HEK293 (cell line): ENCODE measurements around the gene SCN1A.

Experiments
- CTCF ChIA-PET: fragments of 350-600 bp; formaldehyde crosslinking; extraction: SDS; loops from one replicate; lab custom pipeline; 2021; ENCODE audit warnings: antibody characterized with exemption; lab: Yijun Ruan, JAX
- POLR2A ChIA-PET: fragments of 300-600 bp; formaldehyde crosslinking; extraction: SDS; loops from one replicate; lab custom pipeline; 2020; ENCODE audit warnings: antibody characterized with exemption, inconsistent platforms; lab: Yijun Ruan, JAX
- H3K27ac ChIP-seq: fragments of 200-500 bp; sonication (Bioruptor generic); 2 replicates; pipeline ENCODE4 v1.5.1; 2014; ENCODE audit warnings: low read depth, low read length, control low read depth, inconsistent platforms; ENCODE audit errors: extremely low read depth
- H3K36me3 ChIP-seq, 2 experiments: fragments of 200-500 bp in 1 of 2; sonication (Bioruptor generic) in 1 of 2; 1 replicate in 1 of 2; 2 replicates in 1 of 2; pipeline ENCODE4 v1.5.1; 2014 to 2017; ENCODE audit warnings: inconsistent platforms in 2 of 2, low read length in 2 of 2; ENCODE audit not compliant: control insufficient read depth in 2 of 2, insufficient read depth in 1 of 2
- H3K4me1 ChIP-seq: fragments of 200-500 bp; sonication (Bioruptor generic); 2 replicates; pipeline ENCODE4 v1.5.1; 2014; ENCODE audit warnings: mild to moderate bottlenecking, low read length, inconsistent platforms; ENCODE audit not compliant: control insufficient read depth, insufficient read depth
- H3K4me3 ChIP-seq: 2 replicates; pipeline ENCODE4 v1.5.1; 2011; ENCODE audit warnings: low read depth, mild to moderate bottlenecking, control low read depth, low read length, moderate library complexity
- H3K9me3 ChIP-seq: fragments of 200-500 bp; sonication (Bioruptor generic); 2 replicates; pipeline ENCODE4 v1.5.1; 2014; ENCODE audit warnings: low read depth, low read length, inconsistent platforms; ENCODE audit not compliant: control insufficient read depth, insufficient read depth
- BCL6B ChIP-seq: fragments of 450-650 bp; formaldehyde crosslinking; IDR thresholded peaks from 2 replicates; pipeline ENCODE4 v1.5.1; 2017; ENCODE audit warnings: missing biosample characterization, missing genetic modification characterization
- GFI1B ChIP-seq: fragments of 450-650 bp; formaldehyde crosslinking; IDR thresholded peaks from 2 replicates; pipeline ENCODE4 v1.5.1; 2016; ENCODE audit warnings: missing biosample characterization, missing genetic modification characterization
- HOXC10 ChIP-seq: sonication (generic); formaldehyde crosslinking; IDR thresholded peaks from 2 replicates; pipeline ENCODE4 v1.8.1; 2023; ENCODE audit warnings: mild to moderate bottlenecking, missing genetic modification reagents
- IKZF3 ChIP-seq: fragments of 450-650 bp; IDR thresholded peaks from 2 replicates; pipeline ENCODE4 v1.5.0; 2018; ENCODE audit warnings: missing biosample characterization, mild to moderate bottlenecking, missing genetic modification characterization, moderate library complexity
- REPIN1 ChIP-seq: fragments of 450-650 bp; formaldehyde crosslinking; IDR thresholded peaks from 2 replicates; pipeline ENCODE4 v1.5.1; 2017; ENCODE audit warnings: missing biosample characterization, missing genetic modification characterization, low read depth
- SP3 ChIP-seq: fragments of 450-650 bp; formaldehyde crosslinking; IDR thresholded peaks from 2 replicates; pipeline ENCODE4 v1.5.1; 2016; ENCODE audit warnings: missing biosample characterization, missing genetic modification characterization
- WT1 ChIP-seq: fragments of 450-650 bp; formaldehyde crosslinking; IDR thresholded peaks from 2 replicates; pipeline ENCODE4 v1.5.1; 2016; ENCODE audit warnings: missing biosample characterization, missing genetic modification characterization
- ZBTB11 ChIP-seq: fragments of 450-650 bp; formaldehyde crosslinking; conservative IDR thresholded peaks from 2 replicates; pipeline ENCODE4 v1.5.1; 2016; ENCODE audit warnings: low read depth, missing biosample characterization, missing genetic modification characterization
- ZBTB44 ChIP-seq: fragments of 450-650 bp; IDR thresholded peaks from 2 replicates; pipeline ENCODE4 v1.5.1; 2018; ENCODE audit warnings: missing biosample characterization, mild to moderate bottlenecking, missing genetic modification characterization
- ZNF112 ChIP-seq: fragments of 450-650 bp; formaldehyde crosslinking; IDR thresholded peaks from 2 replicates; pipeline ENCODE4 v1.5.0; 2017; ENCODE audit warnings: missing biosample characterization, missing genetic modification characterization
- ZNF2 ChIP-seq: fragments of 450-650 bp; formaldehyde crosslinking; IDR thresholded peaks from 2 replicates; pipeline ENCODE4 v1.5.1; 2016; ENCODE audit warnings: missing biosample characterization, missing genetic modification characterization
- ZNF221 ChIP-seq: fragments of 450-650 bp; formaldehyde crosslinking; IDR thresholded peaks from 2 replicates; pipeline ENCODE4 v1.5.1; 2017; ENCODE audit warnings: missing biosample characterization, missing genetic modification characterization, borderline replicate concordance
- ZNF354C ChIP-seq: fragments of 450-650 bp; formaldehyde crosslinking; IDR thresholded peaks from 2 replicates; pipeline ENCODE4 v1.5.1; 2016; ENCODE audit warnings: missing biosample characterization, missing genetic modification characterization, low read depth, borderline replicate concordance
- ZNF488 ChIP-seq: fragments of 450-650 bp; formaldehyde crosslinking; IDR thresholded peaks from 2 replicates; pipeline ENCODE4 v1.5.1; 2016; ENCODE audit warnings: missing biosample characterization, missing genetic modification characterization
- ZNF510 ChIP-seq: fragments of 450-650 bp; formaldehyde crosslinking; IDR thresholded peaks from 2 replicates; pipeline ENCODE4 v1.5.1; 2018; ENCODE audit warnings: mild to moderate bottlenecking, missing genetic modification characterization, missing biosample characterization; ENCODE audit not compliant: insufficient replicate concordance
- ZNF514 ChIP-seq: fragments of 450-650 bp; formaldehyde crosslinking; IDR thresholded peaks from 2 replicates; pipeline ENCODE4 v1.5.1; 2016; ENCODE audit warnings: missing biosample characterization, missing genetic modification characterization
- ZNF548 ChIP-seq: fragments of 450-650 bp; formaldehyde crosslinking; IDR thresholded peaks from 2 replicates; pipeline ENCODE4 v1.5.1; 2016; ENCODE audit warnings: missing biosample characterization, missing genetic modification characterization
- ZNF555 ChIP-seq: fragments of 450-650 bp; formaldehyde crosslinking; conservative IDR thresholded peaks from 2 replicates; pipeline ENCODE4 v1.5.1; 2017; ENCODE audit warnings: missing biosample characterization, mild to moderate bottlenecking, missing genetic modification characterization, inconsistent platforms
- ZNF580 ChIP-seq: fragments of 450-650 bp; formaldehyde crosslinking; IDR thresholded peaks from 2 replicates; pipeline ENCODE4 v1.5.1; 2016; ENCODE audit warnings: missing biosample characterization, missing genetic modification characterization
- ZNF639 ChIP-seq: fragments of 450-650 bp; formaldehyde crosslinking; IDR thresholded peaks from 2 replicates; pipeline ENCODE4 v1.5.1; 2016; ENCODE audit warnings: missing biosample characterization, missing genetic modification characterization
- ZNF768 ChIP-seq: fragments of 450-650 bp; formaldehyde crosslinking; IDR thresholded peaks from 2 replicates; pipeline ENCODE4 v1.5.1; 2018; ENCODE audit warnings: missing biosample characterization, mild to moderate bottlenecking, missing genetic modification characterization
- ZNF776 ChIP-seq: fragments of 450-650 bp; formaldehyde crosslinking; IDR thresholded peaks from 2 replicates; pipeline ENCODE4 v1.5.0; 2017; ENCODE audit warnings: missing biosample characterization, missing genetic modification characterization, borderline replicate concordance
- ZNF837 ChIP-seq: fragments of 450-650 bp; formaldehyde crosslinking; IDR thresholded peaks from 2 replicates; pipeline ENCODE4 v1.5.1; 2016; ENCODE audit warnings: missing biosample characterization, missing genetic modification characterization

The SCN1A gene

GRCh38 chr2:166171216-166171615 is 43.4 kb upstream of the SCN1A start (continued):
- TF ChIP-seq BCL6B (tag by site-specific recombination) (no peak), ZNF221 (no peak), SP3 (tag by site-specific recombination) (no peak), ZNF514 (tag by site-specific recombination) (no peak)

GRCh38 chr2:166170356-166170755 is 42.5 kb upstream of the SCN1A start:
- H3K36me3 ChIP-seq: no peaks in the 10 kb centered on the region
- peaks cover 3% of the 10 kb centered on the region; the same call in 1 of the 2 replicates for H3K4me1 ChIP-seq
- no peak overlapping the region for H3K27ac ChIP-seq
- no peak for TF ChIP-seq ZNF112 (tag by site-specific recombination)
- TF ChIP-seq ZNF768 (tag by site-specific recombination): no peak
- no peak for TF ChIP-seq ZNF510 (tag by site-specific recombination)
- no peak for TF ChIP-seq BCL6B (tag by site-specific recombination)
- TF ChIP-seq GFI1B (tag by site-specific recombination): no peak
- TF ChIP-seq ZNF488 (tag by site-specific recombination): no peak
- TF ChIP-seq HOXC10 (CRISPR knock-in tag): no peak
- no peak for TF ChIP-seq IKZF3 (tag by site-specific recombination)
- no peak for TF ChIP-seq ZBTB11 (tag by site-specific recombination)
- TF ChIP-seq REPIN1: no peak
- TF ChIP-seq ZNF2: no peak
- TF ChIP-seq ZNF548: no peak
- no peak for TF ChIP-seq ZNF580 (tag by site-specific recombination)
- TF ChIP-seq ZNF354C: no peak
- TF ChIP-seq ZNF776 (tag by site-specific recombination): no peak
- no peak for TF ChIP-seq ZNF639 (tag by site-specific recombination)
- no peak for TF ChIP-seq ZNF837
- no peak for TF ChIP-seq ZBTB44
- TF ChIP-seq WT1 (tag by site-specific recombination): no peak
- TF ChIP-seq ZNF555: no peak
- ChIA-PET POLR2A (no interaction called here), CTCF (interaction anchor here (1.5 kb wide), 1 partner anchor 42 kb away, joined by 4 read pairs; the partner anchor contains the start of gene SCN1A)
- no peak overlapping the region for H3K4me3 ChIP-seq
- no peaks in the 10 kb centered on the region for H3K9me3 ChIP-seq
